GM19035 (cell line): ENCODE measurements around the gene SRRM3.
"Not testable (repeated sequence)": the region's sequence is repeated elsewhere in the genome, so short reads cannot be mapped to it uniquely, and the experiment has no call there.

Experiments used
- ATAC-seq: cut with Tn5 transposase; IDR thresholded peaks from one replicate; pipeline ENCODE4 v1.9.1; 2021; ENCODE audit not compliant: unreplicated experiment

Gene SRRM3

DNA sequence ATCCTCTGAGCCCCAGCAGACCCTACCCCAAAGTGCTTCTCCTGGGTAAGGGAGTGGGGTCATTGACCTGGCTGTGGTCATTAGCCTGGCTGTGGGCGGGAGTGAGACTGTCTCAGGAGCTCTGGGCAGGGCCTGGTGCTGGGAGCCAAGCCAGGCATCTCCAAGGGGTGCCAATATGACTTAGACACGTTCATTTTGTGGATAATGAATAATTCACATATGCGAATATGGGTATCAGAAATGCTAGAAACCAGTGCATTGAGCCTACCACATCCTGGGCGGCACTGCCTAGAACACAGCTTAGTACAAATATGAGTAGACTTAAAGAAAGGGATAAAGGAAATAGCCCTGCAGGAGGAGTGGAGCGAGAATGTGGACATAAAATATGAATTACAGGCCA is 14.4 kb upstream of the SRRM3 start:
- no peak for ATAC-seq

DNA sequence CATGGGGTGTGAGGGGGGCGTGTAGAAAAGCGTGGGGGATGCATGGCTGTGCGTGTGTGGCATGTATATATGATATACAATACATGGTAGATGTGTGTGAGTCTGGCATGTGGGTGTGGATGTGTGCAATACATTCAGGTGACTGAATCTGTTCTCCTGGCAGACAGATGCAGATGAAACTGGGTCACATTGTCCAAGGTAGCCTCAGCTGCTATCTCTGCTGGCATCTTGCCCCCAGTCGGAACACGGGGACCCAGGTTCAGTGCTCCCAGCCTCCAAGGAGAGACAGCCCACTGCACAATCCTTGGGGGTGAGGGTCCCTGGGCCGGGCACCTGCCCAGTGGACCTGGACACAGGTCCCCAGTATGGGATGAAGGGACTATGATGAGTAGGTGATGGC is 12.4 kb upstream of the SRRM3 start:
- ATAC-seq: no peak

DNA sequence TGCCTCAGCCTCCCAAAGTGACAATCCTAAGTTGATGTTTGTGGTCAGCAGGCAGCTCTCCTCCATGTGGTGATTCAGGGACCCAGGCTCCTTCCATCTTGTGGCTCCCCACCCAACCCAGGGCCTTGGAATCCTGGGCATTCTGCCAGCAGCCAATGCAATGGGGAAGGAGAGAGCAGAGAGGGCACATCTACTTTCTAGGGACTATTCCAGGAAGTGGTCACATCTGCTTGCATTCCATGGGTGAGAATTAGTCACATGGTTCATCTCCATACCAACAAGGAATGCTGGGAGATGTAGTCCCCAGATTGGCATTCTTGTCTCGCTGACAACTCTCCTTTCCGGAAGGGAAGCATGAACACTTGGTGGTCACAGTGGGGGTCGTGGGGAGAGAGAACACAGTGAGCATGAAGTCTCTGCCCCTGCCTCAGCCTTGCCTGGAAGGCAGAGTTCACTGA is 9.9 kb upstream of the SRRM3 start:
- no peak for ATAC-seq

DNA sequence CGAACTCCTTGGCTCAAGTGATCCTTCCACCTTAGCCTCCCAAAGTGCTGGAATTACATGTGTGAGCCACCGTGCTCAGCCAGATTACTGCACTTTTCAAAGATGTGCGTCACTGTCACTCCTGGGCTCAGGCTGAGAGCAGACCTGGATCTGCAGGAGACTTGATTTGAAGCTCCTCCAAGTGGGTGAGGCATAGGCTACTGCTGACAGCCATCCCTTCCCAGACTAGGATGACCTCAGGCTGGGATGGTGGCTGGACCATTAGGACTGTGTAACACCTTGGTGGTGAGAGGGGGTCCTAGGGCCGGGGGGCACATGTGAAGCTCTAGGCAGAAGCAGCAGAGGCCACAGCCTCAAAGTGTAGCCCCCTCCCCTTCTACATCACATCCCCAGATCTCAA is 8.2 kb upstream of the SRRM3 start:
- no peak for ATAC-seq

DNA sequence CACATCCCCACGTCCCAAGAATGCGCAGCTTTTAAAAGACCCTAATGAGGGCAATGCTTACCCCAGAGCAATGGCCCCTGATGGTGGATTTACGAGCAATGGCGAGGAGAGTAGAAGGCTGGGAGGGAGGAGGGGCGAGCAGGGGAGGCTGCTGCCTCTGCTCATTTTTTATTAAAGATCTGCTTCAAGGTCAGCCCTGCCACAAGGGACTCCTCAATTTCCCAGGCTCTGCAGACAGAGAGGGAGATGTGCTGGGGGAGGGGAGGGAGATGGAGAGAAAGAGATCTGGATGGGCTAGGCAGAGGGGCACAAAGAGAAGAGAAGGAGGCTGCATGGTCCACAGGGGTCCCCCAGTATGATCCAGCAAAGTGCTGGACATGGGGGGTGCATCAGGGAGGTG is 7.8 kb upstream of the SRRM3 start:
- ATAC-seq: no peak

DNA sequence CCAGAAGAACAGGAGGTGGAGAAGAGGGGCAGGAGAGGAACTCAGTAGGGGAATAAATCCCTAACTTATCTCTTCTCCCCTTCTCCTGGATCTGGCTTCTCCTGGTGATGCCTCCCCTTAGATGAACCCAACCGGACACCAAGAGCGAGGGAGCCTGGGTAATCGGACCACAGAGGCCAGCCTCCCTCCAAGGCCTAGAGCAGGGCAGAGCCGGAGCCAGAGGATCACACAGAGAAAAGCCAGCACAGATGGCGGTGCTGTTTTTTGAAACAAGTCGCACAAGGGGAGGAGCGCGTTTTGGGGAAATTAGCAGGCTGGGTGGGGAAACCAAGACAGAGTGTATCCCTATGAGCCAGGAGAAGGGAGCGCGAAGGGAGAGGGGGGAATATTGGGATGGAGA is 4.9 kb upstream of the SRRM3 start:
- no peak for ATAC-seq

DNA sequence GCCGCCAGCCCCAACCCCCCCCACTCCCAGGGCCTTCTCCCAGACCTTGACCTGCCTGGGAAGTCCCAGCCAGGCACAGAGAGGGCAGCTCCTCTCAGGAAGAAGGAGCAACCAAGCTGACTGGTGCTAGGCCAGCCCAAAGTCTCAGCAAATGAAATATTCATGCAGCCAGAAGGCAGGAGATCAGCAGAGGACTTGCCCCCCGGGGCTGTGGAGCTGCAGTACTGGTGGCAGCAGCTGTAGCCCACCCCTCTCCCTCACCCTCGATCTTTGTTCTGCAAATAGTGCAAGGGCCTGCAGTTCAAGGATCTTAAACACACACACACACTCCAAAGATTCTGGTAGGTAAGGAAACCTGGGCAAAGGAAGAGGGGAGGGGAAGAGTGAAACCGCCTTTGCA is 3.5 kb upstream of the SRRM3 start:
- no peak for ATAC-seq

DNA sequence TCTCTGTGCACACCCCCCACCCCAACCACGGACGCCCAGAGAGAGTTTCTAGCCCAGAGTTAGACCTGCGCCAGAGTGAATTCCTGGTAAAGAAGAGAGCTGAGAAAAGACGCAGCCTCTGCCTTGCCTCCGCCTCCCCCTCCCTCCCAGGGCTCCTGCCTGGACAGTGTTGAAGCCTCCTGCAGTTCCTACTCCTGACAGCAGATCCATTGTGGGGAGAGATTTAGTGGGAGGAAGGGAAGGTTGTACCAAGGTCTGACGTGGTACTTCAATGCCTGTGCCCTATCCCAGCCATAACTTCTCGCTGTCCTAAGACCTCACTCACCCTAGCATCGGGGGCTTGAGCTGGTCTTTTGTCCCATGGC is 952 bp downstream of the SRRM3 start:
- no peak for ATAC-seq

DNA sequence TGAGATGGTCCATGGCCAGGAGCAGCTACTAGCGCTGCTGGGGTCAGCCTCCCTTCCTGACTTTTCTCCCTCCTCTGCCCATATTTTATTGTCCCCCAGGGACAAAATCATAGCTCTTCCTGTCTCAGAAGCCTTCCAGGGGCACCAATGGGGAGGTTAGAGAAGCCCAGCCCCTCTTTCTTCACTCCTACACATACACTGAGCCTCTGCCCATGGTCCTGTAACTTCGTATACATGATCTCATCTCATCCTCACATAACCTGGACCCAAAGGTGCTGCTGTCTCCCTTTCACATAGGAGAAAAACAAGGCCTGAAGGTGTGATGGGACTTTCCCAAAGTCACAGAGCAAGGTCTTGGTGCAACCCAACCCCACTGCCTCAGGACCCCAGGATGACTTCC is 2.5 kb downstream of the SRRM3 start:
- no peak for ATAC-seq

DNA sequence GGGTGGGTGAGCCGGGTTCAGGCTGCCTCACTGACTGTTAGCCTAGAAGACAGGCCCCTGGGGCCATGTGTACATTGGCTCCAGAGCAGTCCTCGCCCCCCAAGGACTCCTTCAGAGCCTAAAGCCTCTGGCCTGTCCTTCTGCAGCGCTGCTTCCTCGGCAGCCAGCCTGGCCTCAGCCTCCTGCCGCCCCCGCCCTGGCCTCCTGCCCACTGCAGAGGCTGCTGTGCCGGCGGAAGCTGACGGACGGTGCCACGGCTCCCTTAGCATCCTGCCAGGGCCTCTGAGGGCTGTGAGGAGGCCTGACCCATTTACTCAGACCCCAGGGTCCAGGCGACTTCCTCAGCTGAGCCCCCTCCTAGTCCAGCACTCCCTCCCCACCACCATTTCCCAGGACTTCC is 4.9 kb downstream of the SRRM3 start:
- ATAC-seq: no peak

DNA sequence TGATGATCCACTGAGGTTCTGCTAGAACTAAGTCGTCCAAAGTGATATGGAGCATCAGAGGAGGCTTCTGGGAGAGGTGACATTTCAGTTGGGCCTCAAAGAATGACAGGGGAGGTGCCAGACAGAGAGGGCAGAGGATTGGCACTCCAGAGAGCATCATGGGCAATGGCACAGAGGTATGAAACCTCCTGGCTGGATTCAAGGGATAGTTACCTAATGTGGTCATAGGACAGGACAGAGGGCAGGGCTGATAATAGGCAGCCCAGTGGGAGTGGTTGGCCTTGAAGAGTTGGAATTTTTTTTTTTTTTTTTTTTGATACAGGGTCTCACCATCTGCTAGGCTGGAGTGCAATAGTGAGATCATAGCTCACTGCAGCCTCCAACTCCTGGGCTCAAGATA is 7.6 kb downstream of the SRRM3 start:
- no peak for ATAC-seq

DNA sequence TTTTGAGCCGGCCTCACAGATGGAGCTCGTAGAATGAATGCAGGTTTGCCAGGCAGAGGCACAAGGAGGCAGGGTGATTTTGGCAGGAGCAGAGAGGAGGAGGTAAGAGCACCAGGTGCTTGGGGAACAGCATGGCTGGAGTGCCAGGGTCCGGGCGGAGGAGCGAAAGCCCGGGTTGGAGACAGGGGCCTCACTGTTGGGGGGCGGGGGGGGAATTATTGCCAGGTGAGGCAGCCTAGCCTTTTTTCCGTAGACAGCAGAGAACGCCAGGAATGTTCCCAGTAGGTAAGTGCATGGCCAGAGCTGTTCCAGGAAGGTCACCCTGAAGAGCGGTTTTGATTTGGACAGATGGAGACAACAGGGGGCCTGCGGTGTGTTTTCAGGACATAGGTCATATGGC is 9.5 kb downstream of the SRRM3 start:
- ATAC-seq: no peak

DNA sequence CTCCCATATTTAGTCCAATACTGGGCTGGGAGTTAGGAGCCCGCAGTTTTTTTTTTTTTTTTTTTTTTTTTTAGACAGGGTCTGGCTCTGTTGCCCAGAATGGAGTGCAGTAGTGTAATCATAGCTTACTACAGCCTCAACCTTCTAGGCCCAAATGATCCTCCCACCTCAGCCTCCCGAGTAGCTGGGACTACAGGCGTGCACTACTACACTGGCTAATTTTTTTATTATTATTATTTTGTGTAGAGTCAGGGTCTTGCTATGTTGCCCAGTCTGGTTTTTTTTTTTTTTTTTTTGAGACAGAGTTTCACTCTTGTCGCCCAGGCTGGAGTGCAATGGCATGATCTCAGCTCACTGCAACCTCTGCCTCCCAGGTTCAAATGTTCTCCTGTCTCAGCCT is 13.7 kb downstream of the SRRM3 start:
- not testable (repeated sequence) for ATAC-seq

DNA sequence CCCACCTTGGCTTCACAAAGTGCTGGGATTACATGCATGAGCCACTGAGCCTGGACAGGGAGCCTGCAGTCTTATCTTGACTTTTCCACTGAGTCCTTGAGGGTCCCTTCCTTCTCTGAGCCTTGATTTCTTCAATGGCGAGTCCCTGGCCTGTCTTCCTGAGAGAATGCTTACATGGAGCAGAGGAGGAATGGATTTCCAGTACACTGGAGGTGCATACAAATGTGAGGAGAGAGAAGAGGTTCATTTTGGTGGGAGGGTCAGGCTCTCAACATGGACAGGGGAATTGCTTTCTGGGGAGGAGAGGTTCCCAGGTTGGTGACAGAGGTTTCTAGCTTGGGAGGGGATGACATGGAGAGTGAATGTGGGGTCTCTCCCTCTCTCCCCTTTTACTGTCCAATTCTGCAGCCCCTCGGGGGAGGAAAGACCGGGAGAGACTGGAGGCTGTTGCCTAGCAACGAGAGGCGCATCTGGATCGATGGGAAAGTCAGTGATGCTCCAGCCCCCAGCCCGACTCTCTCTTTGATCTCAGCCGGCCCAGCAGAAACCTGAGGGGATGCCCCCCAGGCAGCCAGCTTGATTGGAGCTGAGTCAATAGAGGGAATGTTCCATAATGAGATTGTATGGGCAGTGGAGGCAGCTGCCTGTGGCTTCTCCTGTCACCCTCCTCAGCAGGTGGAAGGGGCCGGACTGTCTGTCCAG is 14.8 kb downstream of the SRRM3 start:
- ATAC-seq: no peak

DNA sequence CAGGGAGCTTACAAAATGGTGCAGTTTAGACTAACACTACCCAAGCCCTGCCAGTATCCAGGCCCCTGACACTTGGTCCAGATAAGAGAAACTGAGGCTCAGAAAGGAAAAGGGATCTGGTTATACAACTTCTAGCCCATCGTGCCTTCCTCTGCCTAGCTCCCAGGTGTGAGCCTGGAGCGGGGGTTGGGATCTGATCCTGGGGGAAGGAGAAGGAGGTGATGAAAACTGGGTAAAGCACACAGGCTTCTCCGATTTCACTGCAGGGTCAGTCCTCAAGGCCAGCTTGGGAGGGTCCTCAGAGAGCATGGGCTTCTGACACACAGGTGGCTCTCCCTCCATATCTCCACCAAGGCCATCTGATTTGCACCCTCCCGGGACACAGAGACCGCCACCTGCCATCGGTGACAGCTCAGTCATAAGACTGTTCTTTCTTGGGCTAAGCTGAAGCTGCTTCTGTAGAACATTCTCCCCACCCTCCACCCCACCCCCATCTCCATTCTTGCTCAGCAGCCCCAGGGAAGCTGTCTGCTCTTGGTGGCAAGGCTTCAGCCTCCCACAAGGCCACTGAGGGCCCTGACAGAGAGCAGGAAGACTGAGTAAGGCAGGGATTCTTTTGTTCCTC is 16.4 kb downstream of the SRRM3 start:
- no peak for ATAC-seq

DNA sequence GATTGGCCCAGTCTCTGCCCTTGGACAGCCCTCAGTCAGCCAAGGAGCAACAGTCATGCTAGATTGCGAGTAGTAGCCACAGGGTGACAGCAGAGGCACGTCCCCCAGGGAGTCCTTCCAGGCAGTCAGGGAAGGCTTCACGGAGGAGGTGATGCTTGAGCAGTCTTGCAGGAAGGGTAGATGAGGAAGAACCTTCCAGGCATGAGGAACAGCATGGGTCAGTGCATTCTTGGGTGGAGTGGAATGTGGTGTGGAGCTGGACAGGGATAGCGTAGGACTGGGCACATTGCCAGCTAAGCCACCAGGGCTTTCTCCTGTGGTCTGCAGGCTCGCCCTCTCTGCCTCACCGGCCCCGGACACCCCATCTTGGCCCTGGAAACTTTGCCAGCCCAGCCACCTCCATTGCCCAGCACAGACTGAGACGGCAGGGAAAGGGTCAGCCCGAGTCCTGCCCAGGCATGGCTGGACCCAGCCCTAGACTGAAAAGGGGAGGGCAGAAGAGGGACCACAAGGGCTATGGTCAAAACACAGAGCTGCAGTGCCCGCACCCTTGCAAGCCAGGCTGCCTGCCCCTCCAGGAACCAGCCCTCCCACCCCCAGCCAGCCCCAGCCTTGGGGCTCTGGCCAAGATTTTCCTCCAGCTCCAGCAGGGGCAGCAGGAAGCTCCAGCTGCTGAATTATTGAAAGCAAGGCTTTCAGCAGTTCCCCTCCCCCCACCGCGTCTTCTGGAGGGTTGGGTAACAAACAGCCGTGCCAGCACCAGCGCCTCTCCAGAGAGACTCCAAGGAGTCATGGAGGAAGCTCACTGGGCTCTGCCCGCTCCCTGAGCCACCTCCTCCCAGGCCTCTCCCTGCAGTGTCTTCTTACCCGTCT is 18.7 kb downstream of the SRRM3 start:
- ATAC-seq: no peak

DNA sequence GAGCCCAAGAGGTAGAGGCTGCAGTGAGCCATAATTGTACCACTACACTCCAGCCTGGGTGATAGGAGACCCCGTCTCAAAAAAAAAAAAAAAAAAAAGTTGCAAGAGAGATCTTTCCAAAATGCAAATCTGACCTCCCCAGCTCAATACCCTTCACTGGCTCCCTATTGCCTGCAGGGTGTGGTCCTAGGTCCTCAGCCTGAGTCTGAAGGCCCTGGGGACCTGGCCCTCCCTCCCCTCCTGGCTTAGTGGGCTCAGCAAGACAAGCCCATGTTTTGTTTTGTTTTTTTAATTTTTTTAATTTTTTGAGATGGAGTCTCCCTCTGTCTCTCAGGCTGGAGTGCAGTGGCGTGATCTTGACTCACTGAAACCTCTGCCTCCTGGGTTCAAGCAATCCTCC is 20.6 kb downstream of the SRRM3 start:
- no peak for ATAC-seq

DNA sequence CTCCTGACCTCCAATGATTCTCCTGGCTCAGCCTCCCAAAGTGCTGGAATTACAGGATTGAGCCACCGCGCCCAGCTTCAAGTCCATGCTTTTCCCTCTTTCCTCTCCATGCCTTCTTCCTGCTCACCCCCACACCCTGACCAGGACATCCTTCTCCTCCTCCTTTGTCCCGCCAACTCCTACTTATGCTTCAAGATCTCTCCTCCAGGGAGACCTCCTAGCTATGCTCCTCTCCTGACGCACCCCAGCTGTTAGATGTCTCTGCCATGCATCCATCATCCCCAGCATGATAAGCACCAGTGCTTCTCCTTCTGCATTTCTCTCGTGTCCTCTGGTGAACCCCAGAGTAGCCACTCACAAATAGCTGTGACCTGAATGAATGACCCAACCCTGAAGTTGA is 21.1 kb downstream of the SRRM3 start:
- no peak for ATAC-seq

DNA sequence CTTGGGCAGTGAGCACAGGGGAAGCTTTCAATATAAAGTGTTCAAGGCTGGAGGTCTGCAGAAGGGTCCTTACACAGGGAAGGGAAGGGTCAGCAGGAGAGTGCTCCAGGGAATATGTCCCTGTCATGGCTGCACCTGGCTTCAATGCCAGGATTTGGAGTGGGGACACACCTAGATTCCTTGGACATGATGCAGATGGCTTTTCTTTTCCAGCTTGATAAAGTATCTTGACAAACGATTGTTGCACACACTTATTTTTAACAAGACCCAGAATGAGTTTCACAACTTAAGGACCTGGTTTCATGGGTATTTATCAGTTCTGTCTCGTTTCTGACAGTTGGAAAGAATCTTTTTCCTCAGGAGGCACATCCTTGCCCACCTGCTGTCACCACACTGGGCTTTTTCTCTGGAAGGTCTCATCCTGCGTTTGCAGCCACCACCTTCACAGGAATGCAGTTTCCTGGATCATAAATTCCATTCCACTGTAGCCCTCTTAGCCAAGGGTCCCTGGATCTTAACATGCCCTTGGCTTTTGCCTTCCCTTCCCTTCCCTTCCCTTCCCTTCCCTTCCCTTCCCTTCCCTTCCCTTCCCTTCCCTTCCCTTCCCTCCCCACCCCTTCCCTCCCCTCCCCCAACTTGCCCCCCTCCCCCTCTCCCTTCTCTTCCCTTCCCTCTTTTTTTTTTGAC is 21.7 kb downstream of the SRRM3 start:
- ATAC-seq: no peak

DNA sequence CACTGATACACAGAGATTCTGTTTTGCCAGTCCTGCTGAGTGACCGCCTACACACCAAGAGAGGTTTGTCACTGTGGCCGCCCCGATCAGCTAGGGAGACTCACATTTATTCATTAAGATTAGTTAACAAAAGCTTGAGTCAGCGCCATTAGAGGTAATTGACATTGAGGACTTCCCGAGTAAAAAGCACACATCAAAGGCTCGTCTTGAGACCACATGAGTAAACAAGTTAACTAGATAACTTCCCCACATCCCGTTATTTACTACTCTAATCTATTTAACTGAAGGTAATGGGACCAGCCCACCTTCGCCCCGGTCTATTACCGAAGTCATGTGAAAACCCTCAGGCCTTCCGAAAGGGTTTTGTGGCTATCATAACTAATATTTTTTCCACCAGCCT is 23.0 kb downstream of the SRRM3 start:
- ATAC-seq: no peak

DNA sequence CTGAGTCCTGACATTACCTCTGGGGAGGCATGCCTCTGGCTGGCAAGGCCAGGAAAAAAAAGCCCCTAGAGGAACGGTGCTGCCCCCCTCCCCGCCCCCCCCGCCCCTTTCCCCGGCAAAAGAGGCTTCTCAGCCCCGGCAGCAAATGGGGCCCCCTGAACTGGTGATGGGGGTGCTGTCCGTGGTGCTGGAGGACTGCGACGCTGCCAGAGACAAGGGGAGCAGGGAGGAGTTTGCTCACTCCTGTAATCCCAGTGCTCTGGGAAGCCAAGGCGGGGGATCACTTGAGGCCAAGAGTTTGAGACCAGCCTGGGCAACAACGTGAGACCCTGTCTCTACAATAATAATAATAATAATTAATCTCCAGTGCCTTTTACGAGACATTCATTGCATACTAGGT is 23.7 kb downstream of the SRRM3 start:
- no peak for ATAC-seq

DNA sequence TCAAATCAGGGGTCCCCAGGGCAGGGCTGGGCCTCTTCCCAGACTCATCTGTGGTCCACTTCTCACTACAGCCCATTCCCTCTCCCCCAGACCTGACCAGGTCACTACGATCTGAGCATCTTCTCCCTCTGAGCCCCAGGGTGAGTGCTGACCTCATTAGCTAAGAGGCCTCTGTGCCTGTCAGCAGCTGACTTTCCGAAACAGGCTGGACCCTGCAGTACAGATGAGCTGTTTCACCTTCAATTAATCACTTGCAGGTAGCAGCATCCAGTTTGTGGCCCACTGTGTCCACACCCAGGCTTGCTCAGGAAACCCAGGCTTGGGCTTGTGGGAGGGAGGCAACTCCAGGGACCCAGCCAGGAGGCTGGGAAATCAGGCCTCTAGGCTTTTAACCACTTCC is 24.3 kb downstream of the SRRM3 start:
- ATAC-seq: no peak
